Erythroblast (primary cell): ENCODE data around the gene SMIM22.

Experiments
- DNase-seq, 2 experiments: peaks; one replicate each; lab custom pipeline; 2025; lab: John Stamatoyannopoulos, UW
- GATA1 ChIP-seq: IDR thresholded peaks from 2 replicates; pipeline ENCODE4 v1.6.1; 2011; ENCODE audit warnings: low read depth, mild to moderate bottlenecking, control low read depth, low read length, moderate library complexity
- POLR2A ChIP-seq: IDR thresholded peaks from 2 replicates; pipeline ENCODE4 v1.6.1; 2011; ENCODE audit warnings: mild to moderate bottlenecking, low read length

The SMIM22 gene

GRCh38 chr16:4795181-4795827 lies at the start of gene SMIM22:
TSS of gene SMIM22 (plus strand) at chr16:4795369. CDS start at chr16:4795735, 366 bp downstream.
- no peak for DNase-seq
- TF ChIP-seq POLR2A = no peak
- TF ChIP-seq GATA1 = no peak

GRCh38 chr16:4746215-4746614 lies 49.0 kb upstream of the SMIM22 start:
- DNase-seq = no peak
- TF ChIP-seq GATA1 (no peak), POLR2A (no peak)

- TF ChIP-seq POLR2A (no peak), GATA1 (no peak)
- no peak for DNase-seq
Observed at GRCh38 chr16:4746991-4747574, 48.1 kb upstream of the SMIM22 start.

GRCh38 chr16:4747906-4748681 lies 47.1 kb upstream of the SMIM22 start:
- TF ChIP-seq POLR2A (no peak), GATA1 (no peak)
- no peak for DNase-seq

GRCh38 chr16:4748682-4749411 lies 46.3 kb upstream of the SMIM22 start:
- TF ChIP-seq GATA1 (no peak), POLR2A (no peak)
- DNase-seq = no peak

- no peak for DNase-seq
- TF ChIP-seq POLR2A (no peak), GATA1 (no peak)
Observed at GRCh38 chr16:4749700-4750257, 45.4 kb upstream of the SMIM22 start.

GRCh38 chr16:4750896-4751295 lies 44.3 kb upstream of the SMIM22 start:
- no peak for TF ChIP-seq POLR2A
- TF ChIP-seq GATA1 = no peak
- DNase-seq = no peak

GRCh38 chr16:4752351-4753100 lies 42.6 kb upstream of the SMIM22 start:
- DNase-seq = no peak
- TF ChIP-seq GATA1 = no peak

- TF ChIP-seq POLR2A = no peak
- no peak for TF ChIP-seq GATA1
Observed at GRCh38 chr16:4753227-4753626, 41.9 kb upstream of the SMIM22 start.

GRCh38 chr16:4754865-4755264 lies 40.3 kb upstream of the SMIM22 start:
- no peak for TF ChIP-seq GATA1
- TF ChIP-seq POLR2A = no peak
- DNase-seq = no peak

More at GRCh38 chr16:4753227-4753626, 41.9 kb upstream of the SMIM22 start:
- no peak for DNase-seq

- no peak for TF ChIP-seq GATA1
- no peak for TF ChIP-seq POLR2A
Observed at GRCh38 chr16:4755687-4756086, 39.5 kb upstream of the SMIM22 start.

GRCh38 chr16:4760221-4760910 lies 34.8 kb upstream of the SMIM22 start:
- no peak for TF ChIP-seq GATA1
- no peak for TF ChIP-seq POLR2A

More at GRCh38 chr16:4755687-4756086, 39.5 kb upstream of the SMIM22 start:
- DNase-seq = no peak

More at GRCh38 chr16:4760221-4760910, 34.8 kb upstream of the SMIM22 start:
- DNase-seq = no peak
